GM23248 (cell line): ENCODE results near the gene DAB2IP. TPM values are rescaled to one million over a fixed set of nuclear protein-coding genes. Genes with fewer than 3 reads are reported as not detected.
"Not testable (repeated sequence)": the region's sequence is repeated elsewhere in the genome, so short reads cannot be mapped to it uniquely, and the experiment has no call there.

Experiments used
- DNase-seq: peaks from one replicate; pipeline ENCODE4 v3.0.0-alpha.2; 2015
- H2AFZ ChIP-seq: fragments of 200-600 bp; sonication (generic); 2 replicates; pipeline ENCODE4 v1.6.1; 2016; ENCODE audit warnings: antibody characterized with exemption
- H3F3A ChIP-seq: fragments of 200-600 bp; sonication (generic); 2 replicates; pipeline ENCODE4 v1.6.1; 2016; ENCODE audit warnings: mild to moderate bottlenecking, antibody characterized with exemption, mixed run types; ENCODE audit not compliant: insufficient read depth
- H3K27ac ChIP-seq: fragments of 200-600 bp; sonication (generic); 2 replicates; pipeline ENCODE4 v1.5.1; 2016; ENCODE audit warnings: mild to moderate bottlenecking
- H3K27me3 ChIP-seq: fragments of 200-600 bp; sonication (generic); replicated peaks from 2 replicates; pipeline ENCODE4 v1.6.1; 2016; ENCODE audit warnings: mild to moderate bottlenecking; ENCODE audit not compliant: insufficient read depth
- H3K36me3 ChIP-seq: fragments of 200-600 bp; sonication (generic); 2 replicates; pipeline ENCODE4 v1.6.1; 2016; ENCODE audit warnings: low read depth, mild to moderate bottlenecking
- H3K4me1 ChIP-seq: fragments of 200-600 bp; sonication (generic); 2 replicates; pipeline ENCODE4 v1.6.1; 2016; ENCODE audit warnings: mild to moderate bottlenecking; ENCODE audit not compliant: insufficient read depth
- H3K4me2 ChIP-seq: fragments of 200-600 bp; sonication (generic); one replicate; pipeline ENCODE4 v1.6.1; 2016; ENCODE audit warnings: mild to moderate bottlenecking; ENCODE audit not compliant: unreplicated experiment
- H3K4me3 ChIP-seq: fragments of 200-600 bp; sonication (generic); 2 replicates; pipeline ENCODE4 v1.5.1; 2016; ENCODE audit warnings: mild to moderate bottlenecking
- H3K79me2 ChIP-seq: fragments of 200-600 bp; sonication (generic); 2 replicates; pipeline ENCODE4 v1.6.1; 2016; ENCODE audit warnings: mild to moderate bottlenecking; ENCODE audit not compliant: insufficient read depth
- H3K9ac ChIP-seq: fragments of 200-600 bp; sonication (generic); 2 replicates; pipeline ENCODE4 v1.6.1; 2016; ENCODE audit warnings: mild to moderate bottlenecking
- H3K9me2 ChIP-seq: fragments of 200-600 bp; sonication (generic); 2 replicates; pipeline ENCODE4 v1.6.1; 2016; ENCODE audit warnings: mixed run types, mild to moderate bottlenecking, moderate library complexity; ENCODE audit not compliant: insufficient read depth
- H3K9me3 ChIP-seq: fragments of 200-600 bp; sonication (generic); one replicate; pipeline ENCODE4 v1.6.1; 2017; ENCODE audit warnings: low read depth
- H4K20me1 ChIP-seq: fragments of 200-600 bp; sonication (generic); 2 replicates; pipeline ENCODE4 v1.6.0; 2016; ENCODE audit not compliant: insufficient read depth
- EZH2 ChIP-seq: fragments of 200-600 bp; sonication (generic); IDR thresholded peaks from 2 replicates; pipeline ENCODE4 v1.6.1; 2018; ENCODE audit warnings: antibody characterized with exemption, mild to moderate bottlenecking; ENCODE audit not compliant: insufficient read depth, poor library complexity, severe bottlenecking
- EZH2phosphoT487 ChIP-seq: fragments of 200-600 bp; sonication (generic); IDR thresholded peaks from 2 replicates; pipeline ENCODE4 v1.6.1; 2018; ENCODE audit warnings: antibody characterized with exemption, moderate library complexity, mild to moderate bottlenecking, low read depth; ENCODE audit not compliant: insufficient read depth
- WGBS, 2 experiments: methylation state at CpG; one replicate each; pipeline ENCODE4 v1.1.6; 2015 to 2017; ENCODE audit warnings: low lambda C conversion rate in 2 of 2, low coverage in 1 of 2; ENCODE audit errors: missing lambda C conversion rate in 2 of 2; 5-methylcytosine and 5-hydroxymethylcytosine counted together
- in situ Hi-C: fragments of 300-500 bp; cut with MboI; formaldehyde crosslinking; loops from 2 replicates; pipeline ENCODE4 v1.15.0; 2020
- polyA plus RNA-seq: library from polyadenylated mRNA; unstranded; fragments of >200 nt; fragmentation: Nextera tagmentation; extraction: Ambion mirVana; gene quantifications from 2 replicates; pipeline ENCODE4 v1.2.1, GENCODE V29; 2016
- total RNA-seq: library from RNA; depleted of rRNA; stranded (reverse); fragments of >200 nt; shearing (Covaris generic); gene quantifications from 2 replicates; pipeline ENCODE4 v1.2.3, GENCODE V29; 2014

Gene DAB2IP
- total and polyA plus RNA-seq, 2 experiments from 2014 or later, result 2.6 to 19.7 TPM

- 87 to 89% methylated on average over 11 of the region's 11 CpGs for WGBS, 2 experiments
- no peaks in the 10 kb centered on the region for H3K4me1 ChIP-seq
- no peaks in the 10 kb centered on the region for H3K9me2 ChIP-seq
- H4K20me1 ChIP-seq, result no peaks in the 10 kb centered on the region
- H3F3A ChIP-seq, result no peaks in the 10 kb centered on the region
- H3K9ac ChIP-seq, result no peak overlapping the region
- in situ Hi-C loops, result no loop called here
- H3K4me3 ChIP-seq, result no peak overlapping the region
- no peak for DNase-seq
- H3K79me2 ChIP-seq, result no peaks in the 10 kb centered on the region
- H3K4me2 ChIP-seq, result no peak overlapping the region
- TF ChIP-seq EZH2 (no peak), EZH2phosphoT487 (no peak)
- H3K27ac ChIP-seq, result no peak overlapping the region
- no peaks in the 10 kb centered on the region for H3K27me3 ChIP-seq
- no peaks in the 10 kb centered on the region for H3K36me3 ChIP-seq
- H2AFZ ChIP-seq, result no peak overlapping the region
- H3K9me3 ChIP-seq, result no peaks in the 10 kb centered on the region
Observed at GRCh38 chr9:121619545-121620324, 31.7 kb upstream of the DAB2IP start.

- Histone ChIP-seq H3K4me3 (no peak overlapping the region), H3K27ac (no peak overlapping the region), H3F3A (no peaks in the 10 kb centered on the region), H3K27me3 (no peaks in the 10 kb centered on the region), H3K4me1 (no peaks in the 10 kb centered on the region), H3K79me2 (no peaks in the 10 kb centered on the region), H3K9me2 (no peaks in the 10 kb centered on the region), H2AFZ (no peak overlapping the region), H3K36me3 (no peaks in the 10 kb centered on the region), H3K9ac (no peak overlapping the region), H3K4me2 (no peak overlapping the region), H3K9me3 (no peaks in the 10 kb centered on the region), H4K20me1 (no peaks in the 10 kb centered on the region)
- no peak for DNase-seq
- in situ Hi-C loops, result no loop called here
- TF ChIP-seq EZH2, result no peak
- TF ChIP-seq EZH2phosphoT487, result no peak
- 96 to 98% methylated on average over 3 of the region's 3 CpGs for WGBS, 2 experiments
Observed at GRCh38 chr9:121620325-121620673, 31.1 kb upstream of the DAB2IP start.

- no peak overlapping the region for H3K27ac ChIP-seq
- peak; percentile 47 for DNase-seq
- no peak for TF ChIP-seq EZH2phosphoT487
Observed at GRCh38 chr9:121620777-121621449, 30.5 kb upstream of the DAB2IP start.

GRCh38 chr9:121622387-121623203 lies 28.8 kb upstream of the DAB2IP start:
- in situ Hi-C loops, result no loop called here
- Histone ChIP-seq H3K4me1 (no peaks in the 10 kb centered on the region), H3K9ac (peak overlapping the region; percentile 33), H3K9me3 (no peaks in the 10 kb centered on the region), H3K9me2 (no peaks in the 10 kb centered on the region), H3K4me3 (peak overlapping the region; percentile 31; the same call in 1 of the 2 replicates), H3K36me3 (no peaks in the 10 kb centered on the region), H2AFZ (peak overlapping the region; percentile 85), H3K4me2 (peak overlapping the region; percentile 26), H3K79me2 (no peaks in the 10 kb centered on the region), H4K20me1 (no peaks in the 10 kb centered on the region), H3K27ac (no peak overlapping the region), H3K27me3 (no peaks in the 10 kb centered on the region), H3F3A (no peaks in the 10 kb centered on the region)
- WGBS, 2 experiments, result 44 to 52% methylated on average over 13 to 14 of the region's 14 CpGs
- no peak for TF ChIP-seq EZH2
- no peak for TF ChIP-seq EZH2phosphoT487
- DNase-seq, result peak; percentile 59

More at GRCh38 chr9:121620777-121621449, 30.5 kb upstream of the DAB2IP start:
- H3F3A ChIP-seq, result no peaks in the 10 kb centered on the region
- H2AFZ ChIP-seq, result no peak overlapping the region
- no peaks in the 10 kb centered on the region for H3K9me3 ChIP-seq
- H4K20me1 ChIP-seq, result no peaks in the 10 kb centered on the region
- in situ Hi-C loops, result no loop called here
- no peaks in the 10 kb centered on the region for H3K27me3 ChIP-seq
- 69 to 76% methylated on average over 3 of the region's 3 CpGs for WGBS, 2 experiments
- H3K9ac ChIP-seq, result no peak overlapping the region
- no peaks in the 10 kb centered on the region for H3K9me2 ChIP-seq
- no peaks in the 10 kb centered on the region for H3K36me3 ChIP-seq
- H3K4me2 ChIP-seq, result no peak overlapping the region
- no peaks in the 10 kb centered on the region for H3K79me2 ChIP-seq
- no peaks in the 10 kb centered on the region for H3K4me1 ChIP-seq
- no peak overlapping the region for H3K4me3 ChIP-seq

- H3K36me3 ChIP-seq, H3K27ac ChIP-seq, H3K9me3 ChIP-seq, in situ Hi-C loops, H3F3A ChIP-seq, H3K9me2 ChIP-seq, H3K4me3 ChIP-seq, H3K9ac ChIP-seq, H3K27me3 ChIP-seq, H4K20me1 ChIP-seq, H3K4me2 ChIP-seq, H3K4me1 ChIP-seq, H3K79me2 ChIP-seq, DNase-seq, H2AFZ ChIP-seq: not testable (repeated sequence)
- WGBS, 2 experiments, result 93 to 96% methylated on average over 2 of the region's 2 CpGs
Observed at GRCh38 chr9:121623430-121623829, 28.0 kb upstream of the DAB2IP start.
